Activated CD4-positive, alpha-beta T cell treated with anti-CD3 and anti-CD28 coated beads for 1 hour (primary cell): ENCODE data around the gene RC3H2.
"Not testable (repeated sequence)": the region's sequence is repeated elsewhere in the genome, so short reads cannot be mapped to it uniquely, and the experiment has no call there.

ENCODE experiments used
- DNase-seq: peaks from one replicate; pipeline ENCODE4 v3.0.0-alpha.2; 2020

RC3H2 gene

DNA sequence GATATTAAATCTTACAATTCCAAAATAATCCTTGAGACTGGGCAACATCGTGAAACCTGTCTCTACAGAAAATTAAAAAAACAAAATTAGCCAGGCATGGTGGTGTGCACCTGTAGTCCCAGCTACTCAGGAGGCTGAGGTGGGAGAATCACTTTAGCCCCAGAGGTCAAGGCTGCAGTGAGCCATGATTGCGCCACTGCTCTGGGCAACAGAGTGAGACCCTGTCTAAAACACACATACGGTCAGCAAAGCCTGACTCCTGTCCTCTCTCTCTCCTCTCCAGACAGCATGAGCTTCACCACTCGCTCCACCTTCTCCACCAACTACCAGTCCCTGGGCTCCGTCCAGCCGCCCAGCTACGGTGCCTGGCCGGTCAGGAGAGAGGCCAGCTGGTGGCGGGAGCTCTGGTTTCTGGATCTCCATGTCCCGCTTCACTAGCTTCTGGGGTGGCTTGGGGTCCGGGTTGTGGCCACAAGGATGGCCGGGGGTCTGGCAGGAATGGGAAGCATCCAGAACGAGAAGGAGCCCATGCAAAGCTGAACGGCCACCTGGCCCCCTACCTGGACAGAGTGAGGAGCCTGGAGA, 67.8 kb downstream of the RC3H2 start:
- DNase-seq, result no peak

DNA sequence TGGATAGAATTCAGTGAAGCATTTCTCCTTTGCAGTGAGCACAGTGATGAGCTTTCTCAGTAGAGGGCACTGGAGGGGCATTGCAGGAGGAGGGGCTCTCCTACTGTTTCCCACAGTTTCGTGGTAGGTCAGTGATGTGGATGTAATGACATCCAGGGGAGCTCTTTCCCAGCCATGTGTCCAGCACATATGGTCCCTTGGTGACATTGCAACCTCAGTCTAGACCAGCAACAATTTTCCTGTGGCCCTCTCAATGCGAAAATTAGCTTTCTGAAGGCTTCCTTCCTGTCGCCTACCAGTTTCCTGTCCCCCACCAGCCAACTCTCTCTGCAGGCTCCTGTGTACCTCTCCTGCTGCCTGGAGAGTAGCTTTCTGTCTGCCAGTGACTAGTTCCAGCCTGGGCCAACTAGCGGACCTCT, 69.8 kb downstream of the RC3H2 start:
- no peak for DNase-seq

GRCh38 chr9:122832194-122832593, 73.0 kb downstream of the RC3H2 start:
- no peak for DNase-seq

DNA sequence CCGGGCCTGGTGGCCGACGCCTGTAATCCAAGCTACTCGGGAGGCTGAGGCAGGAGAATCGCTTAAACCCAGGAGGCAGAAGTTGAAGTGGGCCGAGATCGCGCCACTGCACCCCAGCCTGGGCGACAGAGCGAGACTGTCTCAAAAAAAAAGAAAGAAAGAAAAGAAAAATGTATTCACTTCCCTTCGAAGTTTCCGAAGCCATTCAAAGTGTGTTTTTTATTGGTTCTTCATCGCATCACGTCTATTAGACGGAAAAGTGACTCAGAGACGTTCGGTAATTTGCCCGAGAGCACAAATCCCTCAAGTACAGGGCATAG, 76.2 kb downstream of the RC3H2 start:
- DNase-seq, result not testable (repeated sequence)

DNA sequence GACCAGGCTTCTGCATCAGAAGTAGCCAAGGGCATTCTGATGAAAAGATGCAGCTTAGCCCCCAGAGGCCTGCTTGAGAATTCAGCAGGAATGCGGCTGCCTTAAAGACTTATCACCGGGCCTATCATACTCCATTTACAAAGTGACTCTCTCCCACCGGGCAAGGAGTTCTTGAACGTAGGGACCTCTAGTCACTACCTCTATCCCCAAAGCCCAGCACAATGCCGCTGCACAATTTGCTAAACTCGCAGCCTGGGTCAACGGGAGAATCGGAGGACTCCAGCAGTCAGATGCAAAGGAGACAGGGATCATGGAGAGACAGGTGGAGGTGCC, 77.4 kb downstream of the RC3H2 start:
- no peak for DNase-seq

DNA sequence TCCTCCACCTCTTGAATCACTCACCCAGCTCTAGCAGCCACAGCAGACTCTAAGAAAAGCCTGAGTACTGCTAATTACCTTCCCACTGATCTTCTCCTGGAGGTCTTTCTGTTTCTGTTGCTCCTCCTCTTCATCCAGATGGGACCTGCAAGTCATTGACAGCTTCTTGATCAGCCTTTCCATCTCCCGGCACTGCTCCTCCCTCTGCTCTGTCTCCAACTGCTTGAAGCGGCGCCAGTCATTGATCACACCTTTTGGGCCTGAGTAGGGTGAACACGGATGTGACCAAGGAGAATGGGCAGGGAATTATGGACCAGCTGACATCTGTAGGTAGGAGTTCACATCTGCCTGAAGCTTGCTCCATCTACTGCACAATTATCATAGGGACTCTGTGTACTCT, 82.2 kb downstream of the RC3H2 start:
- no peak for DNase-seq

GRCh38 chr9:122822056-122822455, 83.1 kb downstream of the RC3H2 start:
- DNase-seq, result no peak

DNA sequence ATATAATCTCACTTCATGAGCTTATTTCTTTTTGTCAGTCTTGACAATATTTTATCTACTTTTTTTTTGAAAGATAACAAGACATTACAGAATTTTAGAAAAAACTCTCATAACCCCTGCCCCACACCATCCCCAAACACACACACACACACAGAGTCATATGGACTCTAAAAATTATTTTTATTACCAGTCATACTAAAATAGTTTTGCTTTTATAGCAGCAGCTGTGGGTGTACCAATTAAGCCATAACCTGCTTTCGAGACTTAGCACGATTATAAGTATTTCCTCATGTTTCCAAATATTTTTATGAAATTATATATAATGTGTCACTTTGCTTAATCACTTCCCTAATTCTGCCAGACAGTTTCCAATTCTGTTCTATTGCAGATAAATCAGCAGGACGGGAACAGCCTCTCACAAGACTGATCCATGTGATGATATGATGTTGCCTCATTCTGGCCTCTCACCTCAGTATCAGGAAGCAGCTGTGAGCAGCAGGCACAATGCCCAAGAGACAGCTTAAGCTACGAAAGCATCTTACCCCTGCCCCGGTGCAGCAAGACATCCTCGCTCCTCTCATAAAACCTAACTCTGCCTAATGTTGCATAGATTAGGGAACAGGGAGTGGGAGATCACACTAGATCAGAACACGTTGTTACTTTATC, 83.7 kb downstream of the RC3H2 start:
- DNase-seq, result no peak

DNA sequence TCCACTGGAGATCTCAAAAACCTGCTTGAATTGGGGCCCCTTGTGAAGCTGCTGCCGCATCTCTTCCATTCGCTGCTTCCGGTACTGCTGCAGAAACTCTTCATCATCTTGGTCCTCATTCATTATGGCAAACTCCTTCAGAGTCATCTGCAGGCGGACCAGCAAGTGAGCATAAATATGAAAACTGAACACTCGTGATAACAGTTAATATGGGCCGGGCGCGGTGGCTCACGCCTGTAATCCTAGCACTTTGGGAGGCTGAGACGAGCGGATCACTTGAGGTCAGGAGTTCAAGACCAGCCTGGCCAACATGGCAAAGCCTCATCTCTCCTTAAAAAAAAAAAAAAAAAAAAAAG, 84.7 kb downstream of the RC3H2 start:
- no peak for DNase-seq

DNA sequence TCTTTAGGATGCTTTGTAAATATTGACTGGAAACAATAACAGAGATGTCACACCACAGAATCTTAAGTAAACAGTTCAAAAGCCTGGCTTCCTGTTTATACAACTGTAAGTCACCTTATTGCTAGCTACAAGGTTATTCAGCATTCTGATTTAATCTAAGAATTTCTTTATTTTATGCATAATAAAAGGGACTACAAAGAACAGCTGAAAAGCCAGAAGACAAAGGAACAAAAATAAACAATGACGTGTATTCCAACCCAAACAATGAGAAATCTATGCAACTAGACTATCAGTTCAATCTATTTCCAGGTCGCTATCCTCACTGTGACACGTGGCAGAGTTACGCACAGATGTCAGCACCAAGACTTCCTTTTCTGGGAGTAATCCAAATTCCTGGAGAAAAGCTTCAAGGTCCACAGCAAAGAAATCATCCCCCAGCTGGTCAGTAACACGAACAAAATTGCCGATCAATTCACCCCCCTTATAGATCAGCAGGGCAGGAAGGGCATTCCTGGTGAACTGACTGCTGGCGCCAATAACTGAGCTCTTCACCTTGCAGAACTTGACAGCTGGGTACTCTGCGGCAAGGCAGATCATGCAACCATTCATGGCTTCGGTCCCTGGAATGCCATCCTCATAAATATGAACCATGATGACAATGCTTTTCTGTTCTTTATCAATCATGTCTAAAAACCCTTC, 85.2 kb downstream of the RC3H2 start:
- no peak for DNase-seq

DNA sequence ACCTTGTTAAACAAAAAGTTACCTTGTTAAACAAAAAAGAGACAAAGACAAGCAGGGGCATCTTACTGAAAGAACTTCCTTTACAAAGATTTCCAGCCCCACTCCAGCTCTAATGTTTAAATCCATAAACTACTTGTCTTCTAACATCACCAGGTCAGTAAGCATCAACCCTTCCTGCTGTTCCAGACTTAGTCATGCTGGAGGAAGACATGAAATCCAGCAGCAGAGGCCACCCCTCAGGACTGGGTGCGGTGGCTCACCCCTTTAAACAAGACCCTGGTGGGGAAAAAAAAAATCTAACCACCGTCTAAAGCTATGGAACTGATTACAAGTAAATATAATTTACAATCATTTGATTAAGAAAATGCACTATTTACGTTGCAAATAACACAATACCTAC, 85.8 kb downstream of the RC3H2 start:
- no peak for DNase-seq

DNA sequence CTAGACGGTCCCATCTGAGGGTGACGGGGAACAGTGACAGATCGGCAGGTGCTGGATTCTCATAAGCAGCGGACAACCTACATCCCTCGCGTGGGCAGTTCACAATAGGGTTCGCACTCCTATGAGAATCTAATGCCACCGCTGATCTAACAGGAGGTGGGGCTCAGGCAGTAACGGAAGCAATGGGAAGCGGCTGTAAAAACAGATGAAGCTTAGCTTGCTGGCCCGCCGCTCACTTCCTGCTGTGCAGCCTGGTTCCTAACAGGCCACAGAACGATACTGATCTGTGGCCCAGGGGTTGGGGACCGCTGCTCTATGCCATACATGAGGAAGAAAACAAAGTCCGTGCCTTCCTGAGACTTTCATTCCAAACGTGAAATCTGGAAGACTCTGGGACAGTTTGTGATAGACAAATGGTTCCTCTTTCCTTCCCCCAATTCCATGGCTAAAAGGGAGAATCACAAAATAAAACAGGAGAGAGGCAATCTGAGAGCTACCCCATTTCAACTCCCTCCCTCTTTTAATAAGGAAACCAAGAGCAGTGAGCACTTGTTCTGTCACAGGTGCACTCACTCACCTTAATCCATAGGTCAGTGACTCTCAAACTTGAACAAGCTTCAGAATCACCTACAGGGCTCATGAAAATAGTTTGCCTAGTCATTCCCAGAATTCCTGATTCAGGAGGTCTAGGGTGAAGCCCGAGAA, 88.8 kb downstream of the RC3H2 start:
- peak; percentile 21 for DNase-seq

DNA sequence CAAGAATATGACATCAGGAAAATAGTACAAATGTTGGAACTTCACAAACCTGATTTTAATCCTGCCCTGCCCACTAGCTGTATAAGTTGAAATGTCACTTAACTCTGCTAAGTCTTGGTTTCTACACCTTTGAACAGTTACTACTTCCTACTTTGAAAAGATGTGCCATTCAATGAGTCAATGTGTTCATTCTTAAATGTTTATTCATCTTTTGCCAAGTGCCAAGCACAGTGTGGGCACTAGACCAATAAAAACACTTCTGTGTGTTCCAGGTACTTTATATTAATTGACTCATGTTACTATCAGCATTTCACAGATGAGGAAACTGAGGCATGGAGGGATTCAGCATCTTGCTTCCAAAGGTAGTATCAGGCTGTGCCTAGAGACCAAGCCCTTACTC, 89.6 kb downstream of the RC3H2 start:
- DNase-seq, result no peak

GRCh38 chr9:122814545-122814944, 90.6 kb downstream of the RC3H2 start:
- no peak for DNase-seq

GRCh38 chr9:122812736-122813135, 92.4 kb downstream of the RC3H2 start:
- DNase-seq, result no peak

- peak; percentile 66 for DNase-seq
These were observed 94.7 kb downstream of the RC3H2 start for GRCh38 chr9:122810306-122810946.

- DNase-seq, result not testable (repeated sequence)
These were observed 95.9 kb downstream of the RC3H2 start for GRCh38 chr9:122809261-122809660.

- DNase-seq, result no peak
These were observed 97.0 kb downstream of the RC3H2 start for GRCh38 chr9:122808141-122808540.

DNA sequence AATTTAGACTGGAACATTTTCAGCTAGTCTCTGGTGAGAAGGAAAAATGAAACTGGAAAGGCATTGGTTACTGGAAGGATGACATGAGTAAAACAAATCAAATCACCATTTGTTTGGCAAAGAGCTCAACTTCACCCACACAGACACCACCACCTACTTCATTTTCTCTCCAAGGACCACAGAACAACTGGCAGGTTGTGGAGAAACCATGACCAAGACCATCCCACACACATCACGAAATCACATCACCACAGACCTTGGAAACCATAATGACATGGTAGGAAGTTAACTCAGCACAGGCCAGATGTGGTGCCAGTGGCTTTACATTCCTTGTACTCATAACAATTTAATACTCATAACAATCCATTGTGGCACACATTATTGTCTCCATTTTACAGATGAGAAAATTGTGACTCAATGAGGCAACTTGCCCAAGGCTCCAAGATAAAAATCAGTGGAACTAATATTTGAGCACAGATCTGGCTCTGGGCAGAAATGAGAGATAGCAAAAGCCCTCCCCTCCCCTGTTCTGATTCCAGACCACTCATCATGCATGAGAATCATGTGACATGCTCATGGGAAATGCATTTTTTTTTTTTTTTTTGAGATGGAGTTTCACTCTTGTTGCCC, 97.8 kb downstream of the RC3H2 start:
- no peak for DNase-seq

- no peak for DNase-seq
These were observed 98.5 kb downstream of the RC3H2 start for GRCh38 chr9:122806661-122807060.

DNA sequence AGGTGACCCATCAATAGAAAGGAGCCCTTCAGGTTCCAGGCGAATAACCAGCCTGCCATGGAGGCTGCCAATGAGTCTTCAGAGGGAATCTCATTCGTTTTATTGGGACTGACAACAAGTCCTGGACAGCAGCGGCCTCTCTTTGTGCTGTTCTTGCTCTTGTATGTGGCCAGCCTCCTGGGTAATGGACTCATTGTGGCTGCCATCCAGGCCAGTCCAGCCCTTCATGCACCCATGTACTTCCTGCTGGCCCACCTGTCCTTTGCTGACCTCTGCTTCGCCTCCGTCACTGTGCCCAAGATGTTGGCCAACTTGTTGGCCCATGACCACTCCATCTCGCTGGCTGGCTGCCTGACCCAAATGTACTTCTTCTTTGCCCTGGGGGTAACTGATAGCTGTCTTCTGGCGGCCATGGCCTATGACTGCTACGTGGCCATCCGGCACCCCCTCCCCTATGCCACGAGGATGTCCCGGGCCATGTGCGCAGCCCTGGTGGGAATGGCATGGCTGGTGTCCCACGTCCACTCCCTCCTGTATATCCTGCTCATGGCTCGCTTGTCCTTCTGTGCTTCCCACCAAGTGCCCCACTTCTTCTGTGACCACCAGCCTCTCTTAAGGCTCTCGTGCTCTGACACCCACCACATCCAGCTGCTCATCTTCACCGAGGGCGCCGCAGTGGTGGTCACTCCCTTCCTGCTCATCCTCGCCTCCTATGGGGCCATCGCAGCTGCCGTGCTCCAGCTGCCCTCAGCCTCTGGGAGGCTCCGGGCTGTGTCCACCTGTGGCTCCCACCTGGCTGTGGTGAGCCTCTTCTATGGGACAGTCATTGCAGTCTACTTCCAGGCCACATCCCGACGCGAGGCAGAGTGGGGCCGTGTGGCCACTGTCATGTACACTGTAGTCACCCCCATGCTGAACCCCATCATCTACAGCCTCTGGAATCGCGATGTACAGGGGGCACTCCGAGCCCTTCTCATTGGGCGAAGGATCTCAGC, 104.8 kb downstream of the RC3H2 start, which contains the start of gene OR1K1:
Gene OR1K1, plus strand, starts transcription at position 58 of the 995 bp plus-strand sequence. Its CDS starts 0 bp downstream, at position 58.
- DNase-seq, result no peak
